ENCODE measurements around the gene ACVRL1.

DNA sequence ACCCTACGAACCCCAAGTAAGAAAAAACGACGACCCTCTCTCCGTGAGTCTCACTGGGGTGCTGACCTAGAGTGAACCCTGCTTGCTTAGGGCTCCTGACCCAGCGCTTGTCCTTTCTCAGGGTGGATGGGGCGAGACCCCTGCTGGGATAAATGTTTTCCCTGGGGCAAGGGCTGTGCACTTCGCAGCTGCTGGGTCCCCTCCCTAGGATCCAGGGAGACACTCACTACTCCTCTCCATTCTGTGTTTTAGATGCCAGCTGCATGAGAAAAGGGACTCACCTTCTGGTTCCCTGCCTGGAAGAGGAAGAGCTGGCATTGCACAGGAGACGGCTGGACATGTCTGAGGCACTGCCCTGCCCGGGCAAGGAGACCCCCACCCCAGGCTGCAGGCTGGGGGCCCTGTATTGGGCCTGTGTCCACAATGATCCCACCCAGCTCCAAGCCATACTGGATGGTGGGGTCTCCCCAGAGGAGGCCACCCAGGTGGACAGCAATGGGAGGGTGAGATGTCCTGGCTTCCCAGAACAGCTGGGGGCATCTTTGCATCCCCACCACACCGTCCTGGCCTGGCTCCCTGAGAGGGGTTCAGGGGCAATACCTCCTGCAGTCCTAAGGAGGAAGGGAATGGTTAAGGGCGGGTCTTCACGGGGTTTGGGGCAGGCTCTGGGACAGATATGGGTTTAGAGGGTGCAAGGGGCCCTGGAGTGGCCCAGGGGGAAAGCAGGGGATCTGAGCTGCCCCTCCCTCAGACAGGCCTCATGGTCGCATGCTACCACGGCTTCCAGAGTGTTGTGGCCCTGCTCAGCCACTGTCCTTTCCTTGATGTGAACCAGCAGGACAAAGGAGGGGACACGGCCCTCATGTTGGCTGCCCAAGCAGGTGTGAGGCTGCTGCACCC is 18.7 kb upstream of the ACVRL1 start:
- TF ChIP-seq, protein P1, sequence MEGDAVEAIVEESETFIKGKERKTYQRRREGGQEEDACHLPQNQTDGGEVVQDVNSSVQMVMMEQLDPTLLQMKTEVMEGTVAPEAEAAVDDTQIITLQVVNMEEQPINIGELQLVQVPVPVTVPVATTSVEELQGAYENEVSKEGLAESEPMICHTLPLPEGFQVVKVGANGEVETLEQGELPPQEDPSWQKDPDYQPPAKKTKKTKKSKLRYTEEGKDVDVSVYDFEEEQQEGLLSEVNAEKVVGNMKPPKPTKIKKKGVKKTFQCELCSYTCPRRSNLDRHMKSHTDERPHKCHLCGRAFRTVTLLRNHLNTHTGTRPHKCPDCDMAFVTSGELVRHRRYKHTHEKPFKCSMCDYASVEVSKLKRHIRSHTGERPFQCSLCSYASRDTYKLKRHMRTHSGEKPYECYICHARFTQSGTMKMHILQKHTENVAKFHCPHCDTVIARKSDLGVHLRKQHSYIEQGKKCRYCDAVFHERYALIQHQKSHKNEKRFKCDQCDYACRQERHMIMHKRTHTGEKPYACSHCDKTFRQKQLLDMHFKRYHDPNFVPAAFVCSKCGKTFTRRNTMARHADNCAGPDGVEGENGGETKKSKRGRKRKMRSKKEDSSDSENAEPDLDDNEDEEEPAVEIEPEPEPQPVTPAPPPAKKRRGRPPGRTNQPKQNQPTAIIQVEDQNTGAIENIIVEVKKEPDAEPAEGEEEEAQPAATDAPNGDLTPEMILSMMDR (IDR thresholded peaks at IDR 0.05; ENCODE audit: low read depth, low read length) = no peak
- TF ChIP-seq POLR2A (IDR thresholded peaks at IDR 0.05; ENCODE audit: extremely low read depth, insufficient read length) = no peak
